MM.1S (cell line): Measurements from ENCODE around the gene EHMT2.
"Not testable (repeated sequence)": the region's sequence is repeated elsewhere in the genome, so short reads cannot be mapped to it uniquely, and the experiment has no call there.

Experiments
- DNase-seq: peaks from one replicate; pipeline ENCODE4 v3.0.0-alpha.2; 2015
- H2AFZ ChIP-seq: fragments of 300-600 bp; sonication (generic); 2 replicates; pipeline ENCODE4 v1.6.0; 2016; ENCODE audit warnings: antibody characterized with exemption, low read length
- H3F3A ChIP-seq: fragments of 300-600 bp; sonication (generic); 2 replicates; pipeline ENCODE4 v1.6.1; 2016; ENCODE audit warnings: mild to moderate bottlenecking, antibody characterized with exemption, low read length, moderate library complexity, mixed read lengths; ENCODE audit not compliant: insufficient read depth
- H3K27ac ChIP-seq: fragments of 300-600 bp; sonication (generic); 2 replicates; pipeline ENCODE4 v1.5.1; 2016; ENCODE audit warnings: mild to moderate bottlenecking, low read length
- H3K27me3 ChIP-seq: fragments of 300-600 bp; sonication (generic); replicated peaks from 2 replicates; pipeline ENCODE4 v1.6.0; 2016; ENCODE audit warnings: low read length; ENCODE audit not compliant: insufficient read depth
- H3K36me3 ChIP-seq: fragments of 300-600 bp; sonication (generic); replicated peaks from 2 replicates; pipeline ENCODE4 v1.6.1; 2016; ENCODE audit warnings: mild to moderate bottlenecking, low read length, mixed read lengths; ENCODE audit not compliant: insufficient read depth
- H3K4me1 ChIP-seq: fragments of 300-600 bp; sonication (generic); 2 replicates; pipeline ENCODE4 v1.6.1; 2016; ENCODE audit warnings: low read length, mixed read lengths
- H3K4me2 ChIP-seq: fragments of 300-600 bp; sonication (generic); 2 replicates; pipeline ENCODE4 v1.6.0; 2016; ENCODE audit warnings: low read depth, low read length
- H3K4me3 ChIP-seq: fragments of 300-600 bp; sonication (generic); 2 replicates; pipeline ENCODE4 v1.5.1; 2016; ENCODE audit warnings: low read length, mixed read lengths
- H3K79me2 ChIP-seq: fragments of 300-600 bp; sonication (generic); 2 replicates; pipeline ENCODE4 v1.6.1; 2016; ENCODE audit warnings: mixed run types, low read length, mixed read lengths
- H3K9ac ChIP-seq: fragments of 300-600 bp; sonication (generic); 2 replicates; pipeline ENCODE4 v1.6.1; 2016; ENCODE audit warnings: low read length, mixed read lengths
- H3K9me2 ChIP-seq: fragments of 300-600 bp; sonication (generic); replicated peaks from 2 replicates; pipeline ENCODE4 v1.6.1; 2016; ENCODE audit warnings: mild to moderate bottlenecking, low read length, mixed read lengths; ENCODE audit not compliant: insufficient read depth
- H3K9me3 ChIP-seq: fragments of 300-600 bp; sonication (generic); replicated peaks from 2 replicates; pipeline ENCODE4 v1.6.1; 2016; ENCODE audit warnings: mild to moderate bottlenecking, low read length, mixed read lengths; ENCODE audit not compliant: insufficient read depth
- H4K20me1 ChIP-seq: fragments of 300-600 bp; sonication (generic); 2 replicates; pipeline ENCODE4 v1.6.1; 2016; ENCODE audit warnings: mild to moderate bottlenecking, low read length, moderate library complexity, mixed read lengths; ENCODE audit not compliant: insufficient read depth
- EZH2 ChIP-seq: fragments of 300-600 bp; sonication (generic); optimal IDR thresholded peaks from 2 replicates; pipeline ENCODE3; 2017; ENCODE audit warnings: low read depth, mild to moderate bottlenecking, antibody characterized with exemption, low read length, mixed read lengths
- EZH2phosphoT487 ChIP-seq: fragments of 300-600 bp; sonication (generic); IDR thresholded peaks from 2 replicates; pipeline ENCODE4 v1.6.1; 2018; ENCODE audit warnings: antibody characterized with exemption, low read length
- TF ChIP-seq, protein P1 (sequence below): fragments of 300-600 bp; sonication (generic); IDR thresholded peaks from 2 replicates; pipeline ENCODE4 v1.5.1; 2016; ENCODE audit warnings: antibody characterized with exemption, low read length, mixed read lengths

Gene EHMT2

DNA sequence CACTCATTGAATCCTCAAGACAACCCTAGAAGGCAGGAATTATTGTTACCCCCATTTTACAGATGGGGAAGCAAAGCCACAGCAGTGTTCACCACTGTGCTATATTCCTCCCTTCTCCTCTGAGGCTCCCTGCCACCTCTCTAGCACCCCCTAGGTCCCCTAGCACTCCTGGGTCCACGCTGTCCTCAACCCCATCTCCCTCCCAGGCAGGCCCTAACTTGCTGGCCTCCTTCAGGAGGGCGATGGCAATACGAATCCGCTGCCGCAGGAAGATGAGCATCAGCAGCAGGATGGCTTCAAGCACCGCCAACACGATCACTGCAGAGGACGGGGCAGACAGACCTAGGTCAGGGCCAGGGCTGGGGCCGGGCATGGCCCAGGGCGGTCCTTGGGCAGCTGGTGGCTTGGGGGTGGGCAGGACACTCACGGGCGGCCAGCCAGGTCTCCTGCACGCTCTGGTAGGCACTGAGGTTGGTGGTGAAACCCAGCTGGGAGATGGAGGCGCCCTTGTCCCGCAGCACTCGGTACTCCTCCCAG is 27.0 kb downstream of the EHMT2 start:
- Histone ChIP-seq H3K4me3 (no peak overlapping the region), H3K27me3 (peaks cover 20% of the 10 kb centered on the region), H3K4me2 (no peak overlapping the region), H3K9ac (no peak overlapping the region), H3K27ac (no peak overlapping the region), H3F3A (no peaks in the 10 kb centered on the region), H4K20me1 (no peaks in the 10 kb centered on the region), H3K9me2 (no peaks in the 10 kb centered on the region), H3K79me2 (no peaks in the 10 kb centered on the region), H2AFZ (no peak overlapping the region), H3K9me3 (no peaks in the 10 kb centered on the region), H3K4me1 (no peaks in the 10 kb centered on the region), H3K36me3 (no peaks in the 10 kb centered on the region)
- TF ChIP-seq EZH2 (no peak), EZH2phosphoT487 (no peak)
- TF ChIP-seq, protein P1, sequence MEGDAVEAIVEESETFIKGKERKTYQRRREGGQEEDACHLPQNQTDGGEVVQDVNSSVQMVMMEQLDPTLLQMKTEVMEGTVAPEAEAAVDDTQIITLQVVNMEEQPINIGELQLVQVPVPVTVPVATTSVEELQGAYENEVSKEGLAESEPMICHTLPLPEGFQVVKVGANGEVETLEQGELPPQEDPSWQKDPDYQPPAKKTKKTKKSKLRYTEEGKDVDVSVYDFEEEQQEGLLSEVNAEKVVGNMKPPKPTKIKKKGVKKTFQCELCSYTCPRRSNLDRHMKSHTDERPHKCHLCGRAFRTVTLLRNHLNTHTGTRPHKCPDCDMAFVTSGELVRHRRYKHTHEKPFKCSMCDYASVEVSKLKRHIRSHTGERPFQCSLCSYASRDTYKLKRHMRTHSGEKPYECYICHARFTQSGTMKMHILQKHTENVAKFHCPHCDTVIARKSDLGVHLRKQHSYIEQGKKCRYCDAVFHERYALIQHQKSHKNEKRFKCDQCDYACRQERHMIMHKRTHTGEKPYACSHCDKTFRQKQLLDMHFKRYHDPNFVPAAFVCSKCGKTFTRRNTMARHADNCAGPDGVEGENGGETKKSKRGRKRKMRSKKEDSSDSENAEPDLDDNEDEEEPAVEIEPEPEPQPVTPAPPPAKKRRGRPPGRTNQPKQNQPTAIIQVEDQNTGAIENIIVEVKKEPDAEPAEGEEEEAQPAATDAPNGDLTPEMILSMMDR, result peak; percentile 23; the same call in 1 of the 2 replicates
- no peak for DNase-seq

DNA sequence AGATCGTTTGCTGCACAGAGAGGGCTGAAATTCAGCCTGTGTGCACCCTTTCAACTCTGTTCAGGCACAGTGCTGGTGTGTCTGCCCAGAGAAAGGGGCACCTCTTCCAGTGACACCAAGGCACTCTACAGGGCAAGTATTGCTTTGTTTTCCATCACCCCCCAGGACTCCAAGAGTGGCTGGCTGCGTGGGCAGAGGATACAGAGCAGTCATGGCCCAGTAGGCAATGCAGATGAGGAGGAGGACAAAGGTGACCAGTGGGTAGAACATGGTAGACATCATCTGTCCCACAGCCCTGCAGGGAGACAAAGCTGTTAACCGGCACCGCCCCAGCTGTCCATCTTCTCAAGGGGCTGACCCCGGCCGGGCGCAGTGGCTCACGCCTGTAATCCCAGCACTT is 28.2 kb downstream of the EHMT2 start:
- Histone ChIP-seq H3K27me3 (peaks cover 20% of the 10 kb centered on the region), H3K9me2 (no peaks in the 10 kb centered on the region), H4K20me1 (no peaks in the 10 kb centered on the region), H2AFZ (no peak overlapping the region), H3K4me3 (no peak overlapping the region), H3K27ac (no peak overlapping the region), H3K9me3 (no peaks in the 10 kb centered on the region), H3K4me2 (no peak overlapping the region), H3K9ac (no peak overlapping the region), H3F3A (no peaks in the 10 kb centered on the region), H3K4me1 (no peaks in the 10 kb centered on the region), H3K79me2 (no peaks in the 10 kb centered on the region), H3K36me3 (no peaks in the 10 kb centered on the region)
- TF ChIP-seq EZH2phosphoT487 (no peak), EZH2 (no peak)
- TF ChIP-seq, protein P1, result no peak
- DNase-seq, result no peak

DNA sequence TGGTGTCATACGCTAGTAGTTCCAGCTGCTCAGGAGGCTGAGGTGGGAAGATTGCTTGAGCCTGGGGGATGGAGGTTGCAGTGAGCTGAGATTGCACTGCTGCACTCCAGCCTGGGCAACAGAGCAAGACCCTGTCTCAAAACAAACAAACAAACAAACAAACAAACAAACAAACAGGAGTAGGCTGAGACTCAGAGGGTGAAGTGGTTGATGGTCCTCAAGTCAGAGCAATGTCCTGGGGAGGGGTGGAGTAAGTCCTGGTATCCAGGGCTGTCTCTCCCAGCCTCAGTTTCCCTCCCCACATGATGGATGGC is 28.9 kb downstream of the EHMT2 start:
- not testable (repeated sequence) for H3K9me3 ChIP-seq, H3K4me1 ChIP-seq, H3K9me2 ChIP-seq, H3K4me3 ChIP-seq, H3K9ac ChIP-seq, DNase-seq, H3K79me2 ChIP-seq, H3F3A ChIP-seq, H3K27ac ChIP-seq, H2AFZ ChIP-seq, H3K36me3 ChIP-seq, H3K4me2 ChIP-seq, H4K20me1 ChIP-seq
- peaks cover 20% of the 10 kb centered on the region for H3K27me3 ChIP-seq

DNA sequence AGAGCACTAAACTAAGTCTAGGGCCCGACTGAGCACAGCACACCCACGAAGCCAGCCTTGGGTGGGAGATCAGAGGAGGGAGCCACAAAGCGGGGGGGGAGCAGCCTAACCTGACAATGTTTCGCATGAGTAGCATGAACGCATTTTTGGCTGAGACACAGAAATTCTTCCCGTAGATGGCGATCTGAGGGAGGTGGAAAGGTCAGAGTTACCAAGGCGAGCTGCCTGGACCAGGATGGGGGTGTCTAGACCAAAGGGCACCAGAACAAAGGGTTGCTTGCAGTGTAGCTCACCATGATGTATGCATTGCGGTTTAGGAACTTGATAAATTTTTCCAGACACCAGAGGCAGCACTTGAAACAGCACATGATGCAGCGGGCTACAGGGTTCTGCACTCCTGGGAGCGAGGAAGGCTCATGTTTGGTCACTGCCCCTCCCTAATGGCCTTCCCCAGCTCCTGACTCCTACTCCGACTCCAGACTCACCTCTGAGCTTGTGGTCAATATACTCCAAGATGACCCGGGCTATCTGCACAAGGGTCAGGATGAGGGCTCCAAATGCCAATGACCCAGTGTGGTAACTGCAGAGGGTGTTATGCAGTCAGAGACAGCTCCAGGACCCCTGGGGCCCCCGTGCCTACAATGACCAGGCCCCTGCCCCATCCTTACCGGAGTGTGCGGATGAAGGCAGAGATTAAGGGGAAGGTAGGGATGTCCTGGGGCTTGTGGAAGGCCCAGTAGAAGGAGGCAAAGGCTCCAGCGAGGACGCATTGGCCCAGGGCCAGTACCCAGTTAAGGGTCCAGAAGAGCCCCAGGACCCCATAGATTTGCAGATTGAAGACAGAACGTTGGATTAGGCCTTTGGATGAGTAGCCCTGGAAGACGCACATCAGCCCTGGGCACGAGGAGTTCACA is 32.0 kb downstream of the EHMT2 start:
- H2AFZ ChIP-seq, result no peak overlapping the region
- H3K9me2 ChIP-seq, result no peaks in the 10 kb centered on the region
- peaks cover 15% of the 10 kb centered on the region for H3K27me3 ChIP-seq
- H3K36me3 ChIP-seq, result no peaks in the 10 kb centered on the region
- no peaks in the 10 kb centered on the region for H3K9me3 ChIP-seq
- no peak for DNase-seq
- peaks cover 5% of the 10 kb centered on the region for H3K4me1 ChIP-seq
- H3K4me3 ChIP-seq, result no peak overlapping the region
- H4K20me1 ChIP-seq, result no peaks in the 10 kb centered on the region
- peaks cover 12% of the 10 kb centered on the region for H3K79me2 ChIP-seq
- H3K9ac ChIP-seq, result no peak overlapping the region
- TF ChIP-seq EZH2 (no peak), EZH2phosphoT487 (no peak)
- TF ChIP-seq, protein P1, result no peak
- peaks cover 11% of the 10 kb centered on the region for H3F3A ChIP-seq
- H3K4me2 ChIP-seq, result no peak overlapping the region
- no peak overlapping the region for H3K27ac ChIP-seq
